GM18907 (cell line): ENCODE measurements around the gene PWWP2B.

Experiments used
- ATAC-seq: cut with Tn5 transposase; IDR thresholded peaks from one replicate; pipeline ENCODE4 v1.9.1; 2021; ENCODE audit warnings: mild to moderate bottlenecking, moderate library complexity; ENCODE audit not compliant: unreplicated experiment

The PWWP2B gene

DNA sequence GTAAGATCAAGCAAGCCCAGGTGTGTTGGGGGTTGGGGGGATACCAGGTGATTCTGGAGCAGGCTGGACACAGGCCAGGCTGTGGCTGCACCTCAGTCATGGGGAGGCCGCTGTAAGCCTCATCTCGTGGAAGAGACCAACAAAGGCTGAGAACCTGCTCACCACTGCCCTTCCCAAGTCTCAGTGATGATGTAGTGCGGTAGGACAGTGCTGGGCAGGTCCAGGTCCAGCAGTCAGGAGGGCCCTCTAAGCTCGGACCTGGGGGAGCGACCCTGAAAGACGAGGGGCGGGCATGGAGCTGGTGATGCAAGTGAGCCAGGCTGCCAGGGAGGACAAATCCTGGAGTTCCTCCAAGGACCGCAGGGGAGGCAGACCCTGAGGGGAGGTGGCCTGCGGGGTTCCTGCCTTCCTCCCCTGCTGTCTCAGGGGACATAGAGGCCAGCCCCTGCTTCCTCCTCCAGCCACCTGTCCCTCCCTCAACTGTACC lies 3.3 kb upstream of the PWWP2B start:
- no peak for ATAC-seq

- ATAC-seq, result no peak
These were observed 2.7 kb upstream of the PWWP2B start for GRCh38 chr10:132394201-132394811.

- ATAC-seq, result no peak
These were observed 1.9 kb upstream of the PWWP2B start for GRCh38 chr10:132394936-132395703.

DNA sequence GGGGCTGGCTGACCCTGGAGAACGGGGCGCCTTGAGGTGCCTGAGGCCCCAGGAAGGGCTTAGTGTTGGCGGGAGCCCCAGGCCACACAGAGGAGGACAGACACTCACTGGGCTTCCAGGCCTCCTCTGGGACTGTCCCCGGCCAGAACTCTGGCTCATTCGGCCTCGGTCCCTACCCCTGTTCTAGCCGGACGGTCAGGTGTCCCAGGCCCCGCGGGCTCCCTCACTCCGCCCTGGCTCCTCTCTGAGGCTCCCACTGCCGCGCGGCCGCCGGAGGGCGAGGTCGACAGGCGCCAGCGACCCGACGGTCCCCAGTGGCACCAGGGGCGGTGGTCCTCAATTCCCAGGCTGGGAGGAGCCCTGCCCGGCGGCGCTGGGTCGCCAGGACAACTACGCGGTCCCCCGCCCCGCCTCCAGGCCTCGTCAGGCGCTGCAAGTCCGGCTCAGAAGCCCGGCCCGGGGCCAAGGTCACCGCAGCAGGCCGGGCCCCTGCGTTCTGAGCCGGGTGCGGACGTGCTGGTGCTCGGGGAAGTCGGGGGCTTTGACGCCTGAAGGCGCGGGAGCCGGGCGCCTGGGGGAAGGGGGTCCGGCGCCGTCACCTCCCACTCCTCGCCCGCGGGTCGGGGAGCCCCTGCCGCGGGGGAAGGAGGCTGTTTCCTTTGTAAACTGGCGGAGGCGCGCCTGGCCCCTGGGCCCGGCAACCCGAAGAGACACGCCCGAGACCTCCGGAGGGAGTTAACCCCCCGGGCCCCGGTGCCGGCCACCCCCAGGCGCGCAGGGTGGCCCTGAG lies 1.1 kb upstream of the PWWP2B start:
- ATAC-seq, result peak; percentile 4

DNA sequence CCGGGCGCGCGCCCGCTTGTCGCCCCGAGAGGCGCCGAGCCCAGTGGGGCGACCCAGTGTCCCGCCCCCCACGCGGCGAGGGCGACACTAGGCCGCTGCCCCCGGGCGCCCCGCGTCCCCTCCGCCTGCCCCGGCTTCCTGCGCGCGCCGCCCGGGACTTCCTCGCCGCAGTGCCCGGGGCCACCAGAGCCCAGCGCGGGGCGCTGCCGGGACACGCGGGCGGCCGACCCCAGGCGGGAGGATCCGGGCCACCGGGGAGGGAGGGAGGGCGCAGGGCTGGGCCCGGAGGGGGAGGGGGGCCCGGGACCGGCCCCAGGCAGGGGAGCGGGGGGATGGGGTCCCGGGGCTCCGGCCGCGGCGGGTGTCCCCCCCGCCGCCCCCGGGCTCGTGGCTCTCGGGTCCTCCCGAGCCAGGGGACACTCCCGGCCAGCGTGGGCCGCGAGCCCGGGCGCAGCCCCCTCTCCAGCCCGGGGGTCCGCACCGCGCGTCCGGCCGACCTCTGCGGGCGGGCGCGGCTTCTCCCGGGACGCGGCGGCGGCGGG lies 435 bp upstream of the PWWP2B start:
- peak; percentile 42 for ATAC-seq

GRCh38 chr10:132397671-132398565 lies 918 bp downstream of the PWWP2B start:
- peak; percentile 30 for ATAC-seq

- ATAC-seq, result no peak
These were observed 1.6 kb downstream of the PWWP2B start for GRCh38 chr10:132398566-132398991.

- ATAC-seq, result no peak
These were observed 2.4 kb downstream of the PWWP2B start for GRCh38 chr10:132399117-132400035.

GRCh38 chr10:132400041-132400546 lies 3.1 kb downstream of the PWWP2B start:
- ATAC-seq, result no peak

DNA sequence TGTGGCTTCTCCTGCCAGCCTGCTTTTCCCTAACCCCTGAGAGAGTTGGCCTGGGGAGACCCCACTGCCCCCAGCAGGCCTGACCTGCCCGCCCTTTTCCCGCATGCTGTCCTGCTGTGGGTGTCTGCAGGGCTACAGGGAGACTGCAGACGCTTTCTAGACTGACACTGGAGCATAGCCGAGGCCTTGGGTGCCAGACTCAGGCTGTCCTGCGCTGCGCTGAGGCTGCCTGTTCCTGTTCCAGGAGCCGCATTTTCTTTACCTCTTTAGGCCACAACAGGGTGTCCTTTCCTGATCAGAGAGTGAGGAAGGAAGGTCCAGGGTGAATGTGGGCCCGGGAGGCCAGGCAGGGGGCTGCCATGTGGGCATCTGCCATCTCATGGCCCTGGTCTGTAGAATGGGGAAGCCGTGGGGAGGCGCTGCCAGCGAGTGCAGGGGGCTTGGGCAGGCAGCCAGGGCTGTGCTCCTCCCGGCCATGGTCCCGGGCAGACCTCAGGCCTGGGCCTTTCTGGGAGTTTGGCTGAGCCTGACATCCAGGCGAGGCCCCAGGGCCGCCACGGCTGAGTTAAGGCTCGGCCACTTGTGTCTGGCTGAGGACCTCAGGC lies 3.6 kb downstream of the PWWP2B start:
- ATAC-seq, result no peak

GRCh38 chr10:132401401-132402118 lies 4.6 kb downstream of the PWWP2B start:
- ATAC-seq, result no peak

DNA sequence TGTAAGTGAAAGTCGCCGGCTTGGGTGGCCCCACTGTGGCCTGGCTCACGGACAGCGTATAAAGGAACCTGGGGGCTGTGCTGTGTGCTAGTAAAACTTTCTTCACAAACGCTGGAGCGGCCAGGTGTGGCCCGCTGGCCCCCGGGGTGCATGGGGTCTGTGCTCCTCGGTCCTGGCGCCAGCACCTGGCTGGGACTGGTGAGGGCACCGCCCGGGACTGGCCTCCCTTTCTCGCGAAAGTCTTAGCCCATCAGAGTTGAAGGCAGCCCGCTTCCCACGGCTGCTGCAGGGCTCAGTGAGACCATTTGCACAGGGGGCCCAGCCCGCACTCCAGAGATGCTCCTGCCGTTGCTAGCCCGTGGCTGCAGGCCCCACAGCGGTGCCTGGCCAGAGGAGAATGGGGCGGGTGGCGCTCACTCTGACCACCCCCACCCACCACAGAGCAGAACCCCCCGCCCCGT lies 5.8 kb downstream of the PWWP2B start:
- ATAC-seq, result no peak

DNA sequence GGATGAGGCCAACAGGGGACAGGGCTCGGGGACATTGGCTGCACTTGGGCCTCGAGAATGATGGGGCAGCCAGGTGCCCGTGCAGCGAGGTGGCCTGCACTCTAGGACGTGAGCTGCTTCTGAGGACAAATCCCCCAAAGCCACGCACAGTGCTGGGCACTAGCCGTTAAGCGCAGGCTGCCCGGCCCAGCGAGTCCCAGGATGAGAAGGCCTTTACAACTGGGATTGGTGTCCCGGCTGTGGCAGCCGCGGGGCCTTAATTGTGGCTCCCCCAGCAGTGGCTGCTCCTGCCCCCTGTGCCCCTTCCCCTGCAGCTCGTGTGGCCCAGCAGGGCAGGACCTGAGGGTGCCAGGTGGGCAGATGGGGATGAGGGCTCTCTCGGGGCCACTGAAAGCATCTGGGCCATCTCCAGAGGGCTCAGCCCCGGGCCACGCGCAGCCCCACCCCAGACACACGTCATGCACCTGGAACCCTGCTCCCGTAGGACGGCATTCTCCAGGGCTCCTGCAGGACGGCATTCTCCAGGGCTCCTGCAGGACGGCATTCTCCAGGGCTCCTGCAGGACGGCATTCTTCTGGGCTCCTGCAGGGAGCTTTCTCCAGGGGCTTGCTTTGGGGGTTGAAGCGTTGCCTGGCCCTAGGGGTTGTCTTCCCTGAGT lies 6.6 kb downstream of the PWWP2B start:
- ATAC-seq, result no peak

GRCh38 chr10:132404169-132404880 lies 7.3 kb downstream of the PWWP2B start:
- ATAC-seq, result no peak

DNA sequence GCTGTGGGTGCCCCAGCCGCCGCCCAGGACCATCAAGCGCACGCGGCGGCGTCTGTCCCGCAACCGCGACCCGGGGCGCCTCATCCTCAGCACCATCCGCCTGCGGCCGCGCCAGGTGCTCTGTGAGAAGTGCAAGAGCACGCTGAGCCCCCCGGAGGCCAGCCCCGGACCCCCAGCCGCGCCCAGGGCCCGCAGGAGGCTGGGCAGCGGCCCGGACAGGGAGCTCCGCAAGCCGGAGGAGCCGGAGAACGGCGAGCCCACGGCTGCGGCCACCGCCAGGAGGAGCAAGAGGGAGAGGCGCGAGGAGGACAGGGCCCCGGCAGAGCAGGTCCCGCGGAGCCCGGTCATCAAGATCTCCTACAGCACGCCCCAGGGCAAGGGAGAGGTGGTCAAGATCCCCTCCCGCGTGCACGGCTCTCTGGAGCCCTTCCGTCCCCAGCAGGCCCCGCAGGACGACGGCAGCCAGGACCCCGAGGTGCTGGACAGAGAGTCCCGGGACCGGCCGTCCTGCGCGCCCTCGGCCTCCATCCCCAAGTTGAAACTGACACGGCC lies 8.0 kb downstream of the PWWP2B start:
- no peak for ATAC-seq

DNA sequence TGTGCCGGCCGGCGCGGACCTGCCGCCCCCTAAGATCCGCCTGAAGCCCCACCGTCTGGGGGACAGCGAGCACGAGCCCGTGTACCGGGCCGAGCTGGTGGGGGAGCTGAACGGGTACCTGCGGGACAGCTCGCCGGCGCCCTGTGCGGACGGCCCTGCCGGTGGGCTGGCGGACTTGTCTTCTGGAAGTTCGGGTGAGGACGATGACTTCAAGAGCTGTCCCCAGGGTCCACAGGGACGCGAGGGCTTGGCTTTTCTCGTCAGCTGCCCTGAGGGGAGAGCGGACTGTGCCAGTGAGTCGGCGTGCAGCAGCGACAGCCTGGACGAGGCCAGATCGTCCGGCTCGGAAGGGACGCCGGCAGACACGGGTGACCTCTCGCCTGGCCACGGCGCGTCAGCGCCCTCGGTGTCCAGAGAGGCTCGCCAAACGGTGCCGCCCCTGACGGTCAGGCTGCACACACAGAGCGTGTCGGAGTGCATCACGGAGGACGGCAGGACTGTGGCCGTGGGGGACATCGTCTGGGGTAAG lies 8.5 kb downstream of the PWWP2B start:
- ATAC-seq, result no peak
